GM04503 (cell line): ENCODE data around the gene CST7.

Experiments used
- DNase-seq: peaks from one replicate; pipeline ENCODE4 v3.0.0-alpha.2; 2012; ENCODE audit warnings: low read depth

The CST7 gene

DNA sequence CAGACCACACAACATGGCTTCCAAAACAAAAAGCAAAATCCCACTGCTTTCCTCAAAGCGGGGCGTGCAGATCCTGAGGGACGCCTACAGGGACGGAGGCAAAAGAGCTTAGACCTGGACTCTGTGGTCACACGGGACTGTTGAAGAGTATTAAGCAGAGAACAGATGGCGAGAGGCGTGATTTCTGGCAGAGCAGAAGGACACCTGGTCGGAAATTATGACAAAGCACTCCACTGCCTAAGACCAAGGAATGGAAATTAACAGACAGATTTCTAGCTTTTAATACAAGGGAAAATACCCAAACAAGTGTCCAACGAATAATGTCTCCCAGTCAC lies 15.4 kb downstream of the CST7 start:
- no peak for DNase-seq

DNA sequence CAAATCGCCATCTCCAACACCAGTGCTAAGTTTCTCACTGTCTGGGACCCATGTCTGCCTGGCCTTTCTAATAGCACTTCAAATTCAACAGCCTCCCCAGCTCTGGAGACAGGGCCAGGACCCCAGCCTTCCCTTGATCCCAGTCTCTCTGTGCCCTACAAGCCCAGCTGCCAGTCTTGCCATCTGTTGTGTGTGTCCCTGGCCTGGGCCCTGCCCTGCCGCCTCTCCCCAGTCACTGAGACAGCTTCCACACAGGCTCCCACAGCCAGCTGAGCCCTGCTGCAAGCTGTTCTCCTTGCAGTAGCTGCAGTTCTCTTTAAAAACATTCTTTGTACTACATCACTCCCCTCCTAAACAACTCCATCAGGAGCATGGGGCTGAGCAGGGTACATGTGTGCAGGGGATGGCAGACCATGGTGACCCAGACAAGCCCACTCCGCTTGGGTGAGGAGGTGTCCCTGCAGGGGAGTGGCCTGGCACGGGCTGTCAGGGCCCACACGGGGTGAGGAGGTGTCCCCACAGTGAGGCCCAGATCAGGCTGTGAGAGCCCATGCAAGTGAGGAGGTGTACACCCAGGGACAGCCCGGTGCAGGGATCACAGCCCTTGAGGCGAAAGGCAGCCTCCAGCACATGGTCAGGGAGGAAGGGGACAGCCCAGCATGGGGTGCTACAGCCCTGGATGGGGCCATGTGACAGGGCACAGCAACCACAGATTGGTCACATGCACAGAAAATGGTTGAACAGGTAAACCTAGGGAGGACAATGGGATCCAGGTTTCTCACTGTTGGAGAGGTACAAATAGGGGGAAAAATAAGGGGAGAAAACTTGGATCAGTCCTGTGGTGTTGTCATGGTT lies 16.2 kb downstream of the CST7 start:
- DNase-seq: no peak

DNA sequence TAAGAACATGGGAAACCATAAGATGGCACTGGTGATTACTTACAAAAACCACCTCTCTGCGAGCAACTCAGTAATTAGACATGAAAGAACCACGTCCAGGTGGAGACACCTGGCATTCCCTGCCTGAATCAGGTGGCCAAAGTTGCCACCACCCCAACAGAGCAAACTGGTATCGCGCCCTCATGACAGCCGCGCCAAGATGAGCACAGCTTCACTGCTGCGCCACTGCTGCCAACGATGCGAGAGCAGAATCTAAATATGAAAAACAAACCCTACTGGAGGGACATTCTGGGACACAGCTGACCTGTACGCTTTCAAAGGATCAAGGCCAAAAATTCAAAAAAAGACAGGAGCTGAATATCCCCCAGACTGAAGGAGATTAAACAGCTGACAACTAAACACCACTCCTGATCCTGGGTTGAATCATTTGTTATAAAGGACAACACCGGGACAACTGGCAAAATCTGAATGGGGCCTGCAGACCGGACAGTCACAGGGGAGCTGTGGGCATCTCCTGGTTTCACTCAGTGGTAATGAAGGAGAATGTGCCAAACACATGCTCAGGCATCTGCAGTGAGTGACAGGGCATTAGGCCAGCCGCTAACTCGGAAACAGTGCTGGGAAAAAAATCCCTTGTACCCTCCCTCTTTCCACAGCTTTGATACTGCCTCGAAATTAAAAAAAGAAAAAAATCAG lies 17.4 kb downstream of the CST7 start:
- DNase-seq: no peak

DNA sequence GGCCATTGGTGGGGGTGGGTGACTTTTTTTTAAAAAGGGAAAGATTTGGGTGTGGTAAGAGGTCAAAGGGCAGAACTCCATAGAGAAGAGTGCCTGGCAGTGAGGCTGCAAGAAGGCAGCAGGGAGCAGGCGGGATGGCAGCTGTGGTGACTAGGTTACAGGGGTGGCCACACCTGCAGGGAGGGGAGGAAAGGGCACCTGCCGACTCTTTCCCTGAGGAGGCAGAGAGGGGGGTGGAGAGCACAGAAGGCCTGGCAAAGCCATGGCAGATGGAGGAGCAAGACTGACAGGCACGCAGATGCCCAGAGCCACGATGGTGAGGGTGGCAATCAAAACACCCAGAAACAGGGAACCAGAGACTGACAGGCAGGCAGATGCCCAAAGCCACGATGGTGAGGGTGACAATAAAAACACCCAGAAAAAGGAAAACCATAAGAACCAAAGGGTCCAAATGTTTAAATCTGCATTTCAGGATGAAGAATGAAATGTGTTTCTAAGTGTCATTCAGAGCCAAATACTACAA lies 19.3 kb downstream of the CST7 start:
- no peak for DNase-seq

DNA sequence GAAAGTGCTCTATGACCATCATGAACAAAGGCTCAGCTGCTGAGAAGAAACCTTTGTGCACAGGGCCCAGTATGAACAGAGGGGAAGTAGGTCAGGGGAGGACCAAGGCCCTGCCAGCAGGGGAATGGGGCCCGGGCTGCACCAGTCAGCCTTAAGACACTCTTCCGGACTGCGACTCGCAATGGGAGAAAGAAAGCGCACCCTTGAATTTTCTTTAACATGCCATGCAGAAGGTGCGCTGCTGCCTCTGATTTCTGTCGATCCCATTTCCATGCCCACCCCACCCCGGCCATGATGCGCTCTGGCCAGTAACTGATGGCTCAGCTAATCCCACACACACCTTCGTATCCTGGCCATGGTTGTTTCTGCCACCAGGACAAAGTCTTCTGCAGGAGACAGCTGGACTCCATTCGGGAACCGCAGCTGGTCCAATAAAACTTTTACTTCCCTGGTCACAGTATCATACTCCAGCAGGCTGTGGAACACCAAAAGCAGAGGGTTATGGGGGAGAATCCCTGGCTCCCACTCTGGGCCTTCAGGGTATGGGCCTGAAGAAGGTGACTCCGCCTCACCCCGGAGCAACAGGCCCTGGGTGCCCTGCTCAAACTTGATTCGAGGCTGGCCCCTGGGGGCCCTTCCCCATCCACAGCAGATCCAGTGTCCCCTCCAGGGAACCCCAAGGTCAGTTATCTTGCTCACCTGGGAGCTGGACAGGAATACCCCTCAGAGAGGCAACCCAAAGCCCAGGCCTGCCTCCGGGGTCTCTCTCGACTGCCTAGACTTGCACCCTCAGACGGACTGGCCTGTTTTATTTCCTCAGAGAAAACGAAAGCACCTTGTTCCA lies 20.3 kb downstream of the CST7 start:
- no peak for DNase-seq

DNA sequence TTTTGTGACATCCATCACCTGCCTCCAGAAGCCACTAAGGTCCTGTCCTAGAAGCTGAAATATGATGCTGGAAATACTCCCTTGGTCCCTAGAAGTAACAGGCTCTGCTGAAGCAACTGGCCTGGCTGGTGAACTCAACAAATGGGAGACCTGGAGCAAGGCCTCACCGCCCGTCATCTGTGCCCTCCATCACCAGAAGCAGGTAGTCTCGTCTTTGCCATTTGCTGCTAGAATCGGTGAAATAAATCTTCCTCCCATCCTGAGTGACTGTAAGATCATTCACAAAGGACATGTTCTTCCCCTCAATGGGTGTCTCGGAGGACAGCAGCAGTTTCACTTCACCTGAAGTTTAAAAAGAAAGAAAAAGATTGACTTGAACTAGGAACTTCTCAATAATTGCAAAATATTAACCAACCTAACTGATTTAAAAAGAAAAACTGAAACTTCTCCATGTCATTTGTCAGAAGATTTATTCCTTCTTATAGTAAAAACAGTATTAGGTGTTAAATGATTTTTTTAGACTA lies 21.0 kb downstream of the CST7 start:
- DNase-seq: no peak

DNA sequence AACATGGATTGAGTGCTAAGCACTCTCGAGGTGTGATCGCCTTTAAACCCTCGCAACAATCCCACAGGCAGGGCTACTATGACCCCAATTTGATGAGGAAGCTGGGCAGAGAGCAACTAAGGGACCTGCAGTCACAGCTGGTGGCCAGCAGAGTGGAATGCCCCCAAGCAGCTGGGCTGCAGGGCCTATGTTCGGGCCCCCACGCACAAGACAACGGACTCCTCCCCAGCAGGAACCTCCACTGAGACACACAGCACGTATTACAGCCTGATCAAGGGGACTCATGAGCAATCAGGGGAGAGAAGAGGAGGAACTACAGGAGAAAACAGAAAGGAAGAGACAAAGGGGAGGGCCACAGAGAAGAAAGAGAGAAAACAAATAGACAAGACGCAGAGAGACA lies 21.7 kb downstream of the CST7 start:
- DNase-seq: no peak

DNA sequence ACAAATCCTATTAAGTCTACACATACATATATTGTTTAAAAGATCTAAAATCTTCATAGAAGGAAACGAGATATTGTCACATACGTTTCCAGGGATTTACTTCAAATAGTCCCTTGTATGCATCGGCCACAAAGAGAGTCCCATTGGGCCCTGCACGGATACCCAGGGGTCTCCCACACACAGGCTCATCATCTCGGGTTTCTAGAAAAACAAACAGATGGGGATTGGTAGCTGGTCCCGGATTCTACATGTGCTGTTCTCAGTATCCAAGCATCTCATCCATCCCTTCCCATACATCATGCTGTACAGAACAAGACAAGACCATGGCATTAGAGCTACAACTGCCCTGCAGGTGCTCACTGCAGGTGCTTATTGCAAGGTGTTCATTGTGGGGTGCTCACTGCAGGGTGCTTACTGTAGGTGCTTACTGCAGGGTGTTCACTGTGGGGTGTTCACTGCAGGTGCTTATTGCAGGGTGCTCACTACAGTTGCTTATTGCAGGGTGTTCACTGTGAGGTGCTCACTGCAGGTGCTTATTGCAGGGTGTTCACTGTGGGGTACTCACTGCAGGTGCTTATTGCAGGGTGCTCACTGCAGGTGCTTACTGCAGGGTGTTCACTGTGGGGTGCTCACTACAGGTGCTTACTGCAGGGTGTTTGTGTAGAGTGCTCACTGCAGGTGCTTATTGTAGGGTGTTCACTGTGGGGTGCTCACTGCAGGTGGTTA lies 22.5 kb downstream of the CST7 start:
- no peak for DNase-seq

DNA sequence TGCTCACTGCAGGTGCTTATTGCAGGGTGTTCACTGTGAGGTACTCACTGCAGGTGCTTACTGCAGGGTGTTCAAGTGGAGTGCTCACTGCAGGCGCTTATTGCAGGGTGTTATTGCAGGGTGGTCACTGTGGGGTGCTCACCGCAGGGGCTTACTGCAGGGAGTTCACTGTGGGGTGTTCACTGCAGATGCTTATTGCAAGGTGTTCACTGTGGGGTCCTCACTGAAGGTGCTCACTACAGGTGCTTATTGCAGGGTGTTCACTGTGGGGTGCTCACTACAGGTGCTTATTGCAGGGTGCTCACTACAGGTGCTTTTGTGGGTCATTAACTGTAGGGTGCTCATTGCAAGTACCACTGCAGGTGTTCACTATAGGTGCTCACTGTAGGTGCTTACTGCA lies 23.3 kb downstream of the CST7 start:
- DNase-seq: no peak

DNA sequence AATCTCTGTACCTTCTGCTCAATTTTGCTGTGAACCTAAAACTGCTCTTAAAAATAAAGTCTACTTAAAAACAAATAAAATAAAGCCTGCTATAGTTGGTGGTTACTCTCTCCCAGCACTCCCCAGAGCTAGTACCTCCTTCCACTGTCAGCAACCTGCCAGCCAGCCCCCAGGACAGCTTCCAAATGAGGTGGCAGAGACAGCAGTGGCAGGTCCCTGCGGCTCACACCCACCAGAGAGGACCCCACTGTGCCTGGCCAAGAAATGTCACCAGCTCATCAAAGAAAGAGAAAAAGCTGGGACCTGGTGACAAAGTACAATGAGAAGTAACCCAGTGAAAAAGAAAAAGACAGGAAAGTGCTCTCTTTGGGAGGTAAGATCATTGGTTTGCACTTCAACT lies 28.3 kb downstream of the CST7 start:
- DNase-seq: no peak

DNA sequence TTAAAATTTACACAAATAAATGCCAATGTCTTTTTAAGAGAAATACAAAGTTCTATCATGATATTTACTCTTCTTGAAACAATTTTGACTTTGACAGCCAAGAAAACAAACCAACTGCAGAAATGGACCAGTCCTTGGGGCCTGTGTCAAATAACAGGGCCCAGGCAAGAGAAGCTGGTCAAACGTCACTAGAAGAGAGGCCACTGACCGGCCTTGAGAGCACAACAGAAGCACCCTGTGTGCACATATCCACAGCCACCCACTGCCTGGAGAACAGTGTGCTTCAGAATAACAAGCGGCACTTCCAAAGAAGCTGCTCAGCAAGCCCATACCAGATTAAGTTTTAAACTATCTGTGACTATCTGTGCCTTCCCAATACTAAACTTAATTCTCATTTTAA lies 28.7 kb downstream of the CST7 start:
- no peak for DNase-seq

DNA sequence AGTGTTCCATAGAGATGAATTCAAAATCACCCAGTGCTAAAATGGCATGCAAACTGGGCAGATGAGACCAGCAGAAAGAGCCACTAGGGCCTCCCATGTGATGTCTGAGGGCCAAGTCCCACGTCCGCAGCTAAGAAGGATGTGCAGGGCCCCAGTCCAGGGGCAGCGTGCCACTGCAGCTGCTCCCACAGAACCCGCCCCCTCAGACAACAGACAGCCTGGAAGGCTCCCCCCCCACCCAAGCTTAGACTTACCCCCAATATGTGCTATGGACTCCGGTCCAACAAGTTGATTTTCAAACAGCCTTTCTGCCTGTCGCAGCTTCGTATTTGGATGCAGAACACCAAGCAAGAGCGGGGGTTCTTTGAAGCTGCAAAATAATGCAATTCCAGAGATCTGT lies 29.4 kb downstream of the CST7 start:
- DNase-seq: no peak

DNA sequence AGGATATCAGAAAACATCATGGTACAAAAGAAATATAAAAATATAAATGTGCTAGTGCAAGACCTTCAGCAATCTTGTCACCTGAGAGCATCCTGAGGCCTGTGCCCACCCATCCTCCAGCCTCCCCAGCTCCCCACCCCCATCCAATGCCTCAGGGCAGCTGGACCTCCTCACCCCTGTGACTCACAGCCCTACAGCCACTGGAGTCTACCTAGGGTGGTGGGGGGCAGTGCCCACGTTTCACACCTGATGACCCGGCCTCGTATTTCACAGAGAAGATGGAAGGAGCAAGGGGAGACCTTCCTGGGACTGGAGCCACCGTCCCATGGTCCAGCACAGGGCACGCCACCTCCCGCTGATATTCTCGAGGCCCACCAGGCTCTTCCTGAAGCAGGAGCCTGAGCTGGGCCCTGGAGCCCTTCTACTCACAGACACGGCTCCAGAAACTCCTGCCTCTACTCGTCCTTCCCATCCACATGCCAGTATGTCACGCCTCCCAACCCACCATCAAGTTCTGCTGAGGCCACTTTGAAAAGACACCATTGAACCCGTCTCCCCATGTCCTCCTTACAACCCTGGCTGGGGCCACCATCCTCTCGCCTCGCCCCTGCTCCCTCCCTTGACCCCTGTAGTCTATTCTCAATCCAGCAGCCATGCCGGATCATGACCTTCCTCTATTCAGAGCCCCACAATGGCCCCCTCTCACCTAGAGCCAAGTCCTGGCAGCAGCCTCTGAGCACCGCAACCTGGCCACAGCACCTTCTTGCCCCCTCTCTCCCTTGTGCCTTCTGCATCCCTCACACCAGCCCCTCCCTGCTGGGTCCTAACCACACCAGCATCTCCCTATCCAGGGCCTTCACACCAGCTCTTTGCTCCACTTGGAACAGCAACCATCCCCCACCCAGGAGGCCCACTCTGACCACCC lies 30.2 kb downstream of the CST7 start:
- no peak for DNase-seq

DNA sequence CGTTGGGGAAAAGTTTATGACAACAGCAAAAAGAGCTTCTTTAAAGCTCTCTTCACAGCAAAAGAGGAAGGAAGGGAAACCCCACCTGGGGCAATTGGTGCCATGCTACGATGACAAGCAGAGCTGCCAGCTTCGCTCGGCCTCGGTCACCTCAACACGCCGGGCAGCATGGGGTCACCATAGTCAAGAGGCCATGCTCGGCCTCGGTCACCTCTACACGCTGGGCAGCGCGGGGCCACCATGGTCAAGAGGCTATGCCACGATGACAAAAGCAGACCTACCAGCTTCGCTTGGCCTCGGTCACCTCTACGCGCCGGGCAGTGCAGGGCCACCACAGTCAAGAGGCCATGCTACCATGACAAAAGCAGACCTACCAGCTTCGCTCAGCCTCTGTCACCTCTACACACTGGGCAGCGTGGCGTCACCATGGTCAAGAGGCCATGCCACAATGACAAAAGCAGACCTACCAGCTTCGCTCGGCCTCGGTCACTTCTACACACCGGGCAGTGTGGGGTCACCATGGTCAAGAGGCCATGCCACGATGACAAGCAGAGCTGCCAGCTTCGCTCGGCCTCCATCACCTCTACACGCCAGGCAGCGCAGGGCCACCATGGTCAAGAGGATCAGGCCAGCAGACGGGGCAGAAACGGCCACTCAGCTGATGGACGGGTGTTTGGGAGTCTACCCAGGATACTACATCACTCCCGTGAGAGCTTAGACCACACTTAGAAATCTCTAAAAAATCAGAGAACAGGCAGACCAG lies 31.4 kb downstream of the CST7 start:
- DNase-seq: no peak

DNA sequence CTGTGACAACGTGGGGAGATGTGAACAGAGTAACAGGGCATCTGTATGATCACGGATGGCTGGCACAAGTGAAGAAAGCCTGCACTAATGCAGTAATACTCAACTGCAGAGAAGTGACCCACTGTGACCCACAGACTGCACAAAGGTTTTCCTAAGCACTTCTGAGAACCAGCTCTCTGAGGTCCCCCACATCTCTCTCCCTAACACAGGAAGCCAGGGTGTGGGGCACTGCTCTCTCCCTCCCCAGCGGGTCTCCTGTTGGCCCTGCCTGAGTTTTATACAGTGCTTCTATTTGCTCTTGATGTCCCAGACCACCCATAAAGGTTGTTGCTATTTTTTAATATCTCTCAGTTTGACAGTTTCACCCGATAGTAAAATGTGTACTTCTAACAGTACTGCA lies 32.2 kb downstream of the CST7 start:
- DNase-seq: no peak

DNA sequence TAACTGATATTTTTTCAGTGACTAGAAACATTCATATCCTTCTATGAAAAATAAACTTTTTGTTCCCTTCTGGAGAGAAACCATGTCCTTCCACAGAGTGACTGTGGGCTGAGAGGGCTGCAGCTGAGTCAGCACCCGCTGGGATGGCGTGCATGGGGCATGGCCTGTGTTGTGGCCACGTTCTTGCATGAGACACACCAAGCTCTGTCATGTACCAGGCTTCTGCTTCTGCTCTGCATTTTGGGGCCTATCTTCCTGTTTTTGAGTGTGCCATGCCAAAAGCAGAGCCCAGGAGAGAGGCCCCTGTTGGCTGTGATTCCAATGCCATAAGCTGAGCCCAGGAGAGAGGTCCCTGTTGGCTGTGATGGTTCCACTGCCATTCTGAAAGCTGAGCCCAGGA lies 32.7 kb downstream of the CST7 start:
- DNase-seq: no peak

DNA sequence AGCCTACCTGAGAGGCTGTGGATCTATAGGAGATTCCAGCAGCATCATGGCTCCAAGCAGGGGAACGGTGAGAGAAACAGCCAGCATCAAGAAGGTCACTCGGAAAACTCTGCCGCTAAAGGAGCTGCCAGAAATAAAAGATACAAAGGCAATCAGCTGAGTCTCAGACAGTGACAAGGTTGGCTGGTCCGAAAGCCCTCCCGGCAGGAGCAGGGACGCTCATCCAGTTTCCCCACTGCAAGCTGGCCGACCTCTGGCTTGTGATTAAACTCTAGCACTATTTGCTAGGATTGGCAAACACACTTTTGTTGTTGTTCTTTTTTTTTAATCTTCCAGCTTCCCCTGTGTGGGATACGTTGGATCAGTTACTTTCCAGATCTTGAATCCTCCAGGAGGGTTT lies 34.8 kb downstream of the CST7 start:
- no peak for DNase-seq

DNA sequence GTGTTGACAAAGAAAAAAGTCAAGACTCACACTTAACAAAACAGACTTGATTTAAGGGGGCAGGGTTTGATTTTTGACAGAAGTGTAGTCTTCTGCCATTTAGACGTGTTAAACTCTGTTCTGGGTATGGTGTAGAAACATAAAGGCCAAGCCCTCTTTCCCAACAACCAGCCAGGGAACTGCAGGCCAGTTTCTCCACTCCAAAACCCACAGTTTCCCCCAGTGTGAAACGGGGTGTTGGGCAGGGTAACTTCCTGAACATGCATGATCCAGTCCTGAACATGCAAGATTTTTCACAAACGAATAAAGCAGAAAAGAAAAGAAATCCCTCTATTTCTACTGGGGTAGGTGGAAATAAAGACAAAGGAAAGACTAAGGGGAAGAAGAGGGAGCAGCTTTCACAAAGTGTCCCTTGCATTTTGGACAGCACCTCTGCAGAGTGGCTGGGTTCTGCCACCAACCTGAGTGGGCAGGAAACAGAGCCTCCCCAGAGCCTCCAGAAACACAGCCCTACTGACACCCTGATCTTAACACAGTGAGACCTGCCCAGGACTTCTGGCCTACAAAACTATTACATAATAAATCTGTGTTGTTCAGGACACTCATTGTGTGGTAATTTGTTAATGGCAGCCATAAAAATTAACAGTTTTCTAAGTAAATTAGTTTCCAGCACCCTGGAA lies 36.0 kb downstream of the CST7 start:
- DNase-seq: no peak

DNA sequence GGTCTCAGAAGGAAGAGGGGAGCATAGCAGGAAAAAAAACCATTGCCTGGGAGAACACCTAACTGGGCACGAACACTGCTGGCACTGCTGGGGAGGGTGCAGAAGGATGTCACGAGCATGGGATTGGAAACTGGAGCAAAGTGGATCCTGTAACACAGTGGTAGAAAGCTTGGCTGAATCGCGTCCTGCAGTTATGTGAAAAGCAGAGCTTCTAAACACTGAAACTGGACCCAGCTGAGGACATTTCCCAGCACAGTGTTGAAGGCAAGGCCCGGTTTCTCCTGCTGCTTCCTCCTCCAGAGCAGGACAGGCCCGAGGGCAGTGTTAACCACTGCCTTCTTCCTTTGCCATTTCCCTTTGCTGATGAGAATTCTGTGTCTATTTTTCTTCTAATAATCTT lies 36.7 kb downstream of the CST7 start:
- no peak for DNase-seq
